Activated CD8-positive, alpha-beta memory T cell treated with anti-CD3 and anti-CD28 coated beads for 1 hour (primary cell): ENCODE data around the gene CCZ1B.
"Not testable (repeated sequence)": the region's sequence is repeated elsewhere in the genome, so short reads cannot be mapped to it uniquely, and the experiment has no call there.

Experiments
- DNase-seq, 2 donors: peaks; one replicate each; pipeline ENCODE4 v3.0.0-alpha.2; 2020; ENCODE audit warnings: low read depth in 1 of 2; ENCODE audit errors: extremely low read depth in 1 of 2

CCZ1B gene

DNA sequence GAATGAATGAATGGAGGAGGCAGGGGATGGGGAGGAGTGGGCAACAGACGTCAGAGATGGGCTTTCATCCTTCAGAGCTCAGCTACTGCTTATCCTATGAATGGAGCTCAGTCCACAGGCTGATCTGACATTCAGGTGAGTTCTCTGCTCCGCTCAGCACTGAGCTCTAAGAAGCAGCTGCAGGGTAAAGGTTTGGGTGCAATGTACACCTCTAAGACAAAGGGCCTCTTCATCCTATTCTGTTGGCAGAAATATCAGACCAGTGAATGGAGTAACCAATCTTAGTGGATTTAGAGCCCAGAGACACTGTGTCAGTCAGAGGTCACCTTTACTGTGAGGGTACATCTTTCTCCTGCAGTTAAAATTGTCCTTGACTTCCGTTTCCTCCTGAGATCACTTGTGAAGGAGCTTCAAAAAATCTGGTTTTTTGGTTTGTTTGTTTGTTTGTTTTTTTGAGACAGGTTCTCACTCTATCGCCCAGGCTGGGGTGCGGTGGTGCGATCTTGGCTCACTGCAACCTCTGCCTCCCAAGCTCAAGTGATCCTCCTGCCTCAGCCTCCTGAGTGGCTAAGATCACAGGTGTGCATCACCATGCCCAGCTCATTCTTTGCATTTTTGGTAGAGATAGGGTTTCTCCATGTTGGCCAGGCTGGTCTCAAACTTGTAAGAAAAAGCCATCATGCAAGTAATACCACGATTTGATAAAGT is 5.1 kb upstream of the CCZ1B start:
- DNase-seq = no peak

DNA sequence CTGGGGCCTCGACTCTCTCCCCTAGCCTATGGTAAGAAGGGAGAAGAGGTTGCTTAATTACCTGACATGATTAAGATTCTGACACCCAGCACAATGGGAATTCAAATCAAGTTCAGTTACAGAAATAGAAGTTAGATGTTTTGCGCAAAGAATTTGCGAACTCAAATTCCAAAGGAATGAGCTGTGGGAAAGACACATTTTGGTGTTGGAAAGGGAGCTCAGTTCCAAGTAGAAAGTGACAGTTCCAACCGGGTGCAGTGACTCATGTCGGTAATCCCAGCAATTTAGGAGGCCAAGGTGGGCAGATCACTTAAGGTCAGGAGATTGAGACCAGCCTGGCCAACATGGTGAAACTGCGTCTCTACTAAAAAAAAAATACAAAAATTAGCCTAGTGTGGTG is 4.0 kb upstream of the CCZ1B start:
- not testable (repeated sequence) for DNase-seq

DNA sequence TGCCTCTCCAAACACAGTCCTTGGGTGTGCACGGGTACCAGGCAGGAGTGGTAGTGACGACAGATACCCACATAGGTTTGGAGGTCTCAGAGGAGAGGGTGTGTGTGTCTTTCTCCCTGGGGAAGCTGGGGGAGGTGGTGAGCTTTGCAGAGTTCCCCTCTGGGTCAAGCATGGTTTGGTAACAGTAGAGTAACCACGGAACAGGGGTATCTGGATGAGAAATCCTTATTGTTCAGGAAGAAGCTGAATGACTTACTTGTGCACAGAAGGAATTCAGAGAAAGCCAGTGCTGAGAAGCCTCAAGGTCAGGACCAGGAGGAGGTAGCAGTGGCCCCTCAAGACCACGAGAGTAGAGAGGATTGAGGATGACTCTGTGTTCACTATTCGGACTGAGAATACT is 3.5 kb upstream of the CCZ1B start:
- not testable (repeated sequence) for DNase-seq

DNA sequence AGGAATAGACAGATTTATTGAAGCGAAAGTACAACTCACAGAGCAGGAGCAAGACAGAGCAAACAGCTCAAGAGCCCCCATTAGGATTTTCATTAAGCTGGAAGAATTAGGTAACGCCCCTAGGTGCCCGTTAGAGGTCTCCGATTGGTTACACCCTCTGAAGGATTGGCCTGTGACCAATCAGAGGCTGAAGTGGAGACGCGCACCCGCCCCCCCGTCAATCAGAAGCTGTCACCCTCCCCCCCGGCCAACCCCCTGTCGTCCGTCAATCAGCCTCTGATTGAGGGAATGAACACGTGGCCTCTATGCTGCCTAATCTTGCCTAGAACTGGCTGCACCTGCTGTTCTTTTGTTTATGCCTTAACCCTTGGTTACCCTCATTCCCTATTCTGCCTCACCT is 1.1 kb upstream of the CCZ1B start:
- not testable (repeated sequence) for DNase-seq

DNA sequence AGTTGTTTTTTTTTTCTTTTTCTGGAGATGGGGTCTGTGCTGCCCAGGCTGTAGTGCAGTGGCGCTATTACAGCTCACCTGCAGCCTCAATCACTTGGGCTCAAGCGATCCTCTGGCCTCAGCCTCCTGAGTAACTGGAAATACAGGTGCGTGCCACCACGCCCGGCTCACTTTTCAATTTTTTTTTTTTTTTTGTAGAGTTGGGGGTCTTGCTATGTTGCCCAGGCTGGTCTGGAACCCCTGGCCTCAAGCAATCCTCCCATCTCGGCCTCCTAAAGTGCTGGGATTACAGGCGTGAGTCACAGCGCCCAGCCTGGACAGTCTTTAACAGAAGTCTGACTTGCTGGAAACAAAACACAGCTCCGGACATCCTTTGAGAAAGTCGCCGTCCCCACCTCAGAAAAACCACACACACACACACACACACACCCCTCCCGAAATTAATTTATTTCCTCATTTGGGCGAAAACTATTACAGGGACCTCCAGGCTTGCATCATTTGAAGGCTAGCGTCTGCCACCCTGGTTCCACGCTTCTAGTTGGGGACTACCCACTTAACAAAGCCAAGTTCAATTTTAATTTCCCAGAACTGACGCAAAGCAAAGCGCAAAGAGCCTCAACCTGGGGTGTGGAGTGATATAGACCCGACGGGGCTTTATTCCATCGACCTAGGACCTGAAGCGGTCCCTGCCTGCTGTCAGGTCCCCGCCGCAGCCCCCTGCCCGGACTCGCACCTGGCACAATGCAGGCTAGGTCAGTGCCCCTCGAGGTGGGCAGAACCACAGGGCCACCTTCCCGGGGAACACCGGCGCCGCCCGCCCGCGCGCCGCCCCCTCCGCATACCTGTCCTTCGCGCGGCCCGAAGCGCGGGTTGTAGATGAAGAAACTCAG is 594 bp downstream of the CCZ1B start:
- not testable (repeated sequence) for DNase-seq

DNA sequence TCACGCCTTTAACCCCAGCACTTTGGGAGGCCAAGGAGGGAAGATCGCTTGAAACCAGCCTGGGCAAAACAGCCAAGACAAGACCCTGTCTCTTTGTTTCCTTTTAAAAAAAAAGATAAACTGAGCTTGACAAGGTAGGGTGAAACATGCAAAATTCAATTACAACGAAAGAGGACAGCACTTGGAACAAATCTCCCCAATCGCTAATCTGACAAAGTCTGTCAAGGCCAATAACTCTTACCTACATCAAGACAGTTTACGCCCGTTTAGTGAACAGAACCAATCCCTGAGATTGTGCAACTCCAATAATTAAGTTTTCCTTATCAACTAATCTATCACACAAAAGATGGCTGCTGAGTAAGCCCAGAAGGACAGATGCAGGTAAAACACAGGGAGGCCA is 4.5 kb downstream of the CCZ1B start:
- DNase-seq = not testable (repeated sequence)

DNA sequence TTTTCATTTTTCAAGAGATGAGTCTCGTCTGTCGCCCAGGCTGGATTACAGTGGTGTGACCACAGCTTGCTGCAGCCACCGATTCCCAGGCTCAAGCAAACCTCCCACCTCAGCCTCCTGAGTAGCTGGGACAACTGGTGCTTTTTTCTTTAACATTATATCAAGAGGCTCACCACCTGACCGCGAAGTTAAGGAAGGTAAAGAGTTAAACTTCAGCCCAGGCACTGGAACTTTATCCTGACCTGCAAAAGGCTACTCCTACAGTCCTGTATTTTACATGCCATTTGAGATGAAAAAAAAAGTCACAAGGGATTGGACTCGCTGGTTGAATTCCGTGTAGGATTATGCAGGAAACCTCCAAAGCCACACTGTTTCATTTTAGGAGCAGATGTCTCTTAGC is 10.6 kb downstream of the CCZ1B start:
- DNase-seq = not testable (repeated sequence)

DNA sequence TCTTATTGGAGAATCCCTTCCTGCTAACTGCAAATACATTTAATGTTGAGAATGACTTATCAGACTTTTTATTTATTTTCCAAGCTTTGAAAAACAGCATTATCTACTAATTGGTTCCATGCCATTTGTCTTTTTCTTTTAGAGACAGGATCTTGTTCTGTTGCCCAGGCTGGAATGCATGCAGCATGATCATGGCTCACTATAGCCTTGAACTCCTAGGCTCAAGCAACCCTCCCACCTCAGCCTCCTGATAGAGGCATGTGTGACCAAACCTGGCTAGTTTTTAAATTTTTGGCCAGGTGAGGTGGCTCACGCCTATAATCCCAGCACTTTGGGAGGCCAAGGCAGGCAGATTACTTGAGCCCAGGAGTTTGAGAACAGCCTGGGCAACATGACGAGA is 13.1 kb downstream of the CCZ1B start:
- not testable (repeated sequence) for DNase-seq

DNA sequence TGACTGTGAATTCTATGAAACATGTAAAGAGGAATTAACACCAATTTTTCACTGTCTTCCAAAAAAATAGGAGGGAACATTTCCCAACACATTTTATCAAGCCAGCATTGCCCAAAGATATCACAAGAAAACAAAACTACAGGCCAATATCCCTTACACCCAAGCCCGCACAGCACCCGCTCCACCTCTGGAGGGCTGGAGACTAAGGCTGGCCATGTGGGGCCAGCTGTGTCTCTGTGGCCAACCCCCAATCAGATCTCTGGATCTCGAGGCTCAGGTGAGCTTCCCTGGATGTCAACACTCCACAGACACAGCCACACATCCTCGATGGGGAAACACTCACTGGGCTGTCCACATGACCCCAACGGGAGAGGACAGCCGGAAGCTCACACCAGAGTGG is 18.1 kb downstream of the CCZ1B start:
- not testable (repeated sequence) for DNase-seq

DNA sequence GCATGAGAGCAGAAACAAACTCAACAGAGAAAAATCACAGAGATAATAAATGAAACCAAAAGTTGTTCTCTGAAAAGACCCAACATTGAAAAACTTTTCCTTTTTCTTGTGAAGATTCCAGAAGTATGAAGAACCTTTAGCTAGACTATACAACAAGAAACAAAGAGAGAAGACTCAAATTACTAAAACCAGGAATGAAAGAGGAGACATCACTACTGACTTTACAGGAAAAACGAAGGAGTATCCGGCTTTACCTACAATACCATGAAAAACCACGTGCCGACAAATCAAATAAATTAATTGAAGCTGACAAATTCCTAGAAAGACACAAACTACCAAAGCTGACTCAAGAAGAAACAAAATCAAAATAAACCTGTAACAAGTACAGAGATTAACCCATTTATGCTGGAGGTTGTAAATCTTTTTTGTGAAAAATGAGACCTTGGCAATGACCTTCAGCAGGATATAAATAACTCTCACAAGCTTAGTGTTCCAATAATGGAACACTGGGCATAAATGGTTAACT is 18.6 kb downstream of the CCZ1B start:
- not testable (repeated sequence) for DNase-seq

DNA sequence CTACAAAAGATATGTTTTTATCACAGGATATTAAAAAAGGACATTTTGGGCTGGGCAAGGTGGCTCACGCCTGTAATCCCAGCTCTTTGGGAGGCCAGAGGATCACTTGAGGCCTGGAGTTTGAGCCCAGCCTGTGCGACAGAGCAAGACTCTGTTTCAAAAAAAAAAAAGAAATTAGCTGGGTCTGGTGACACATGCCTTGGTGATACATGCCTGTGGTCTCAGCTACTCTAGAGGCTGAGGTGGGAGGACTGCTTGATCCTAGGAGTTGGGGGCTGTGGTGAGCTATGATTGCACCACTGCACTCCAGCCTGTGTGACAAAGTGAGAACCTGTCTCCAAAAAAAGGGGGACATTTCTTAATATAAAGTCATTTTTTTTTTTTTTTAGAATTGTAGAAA is 25.7 kb downstream of the CCZ1B start:
- DNase-seq = not testable (repeated sequence)

DNA sequence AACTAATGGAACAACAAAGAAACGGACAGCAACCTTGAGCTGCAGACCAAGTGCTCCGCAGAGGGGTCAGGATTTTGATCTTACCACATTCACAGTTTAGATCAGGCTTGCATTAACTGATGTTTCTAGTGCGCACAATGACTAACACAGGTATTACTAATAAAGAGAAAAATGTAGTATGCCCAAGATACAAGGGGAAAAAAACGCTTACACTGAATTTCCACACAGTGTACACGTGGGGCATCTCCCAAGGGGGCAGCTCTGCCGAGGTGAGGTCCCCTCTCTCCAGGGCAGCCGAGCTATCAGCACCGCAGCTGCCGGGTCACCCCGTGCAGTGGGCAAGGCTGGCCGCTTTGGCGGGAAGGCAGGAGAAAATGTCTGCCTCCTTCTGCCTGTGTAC is 26.2 kb downstream of the CCZ1B start:
- DNase-seq = not testable (repeated sequence)

DNA sequence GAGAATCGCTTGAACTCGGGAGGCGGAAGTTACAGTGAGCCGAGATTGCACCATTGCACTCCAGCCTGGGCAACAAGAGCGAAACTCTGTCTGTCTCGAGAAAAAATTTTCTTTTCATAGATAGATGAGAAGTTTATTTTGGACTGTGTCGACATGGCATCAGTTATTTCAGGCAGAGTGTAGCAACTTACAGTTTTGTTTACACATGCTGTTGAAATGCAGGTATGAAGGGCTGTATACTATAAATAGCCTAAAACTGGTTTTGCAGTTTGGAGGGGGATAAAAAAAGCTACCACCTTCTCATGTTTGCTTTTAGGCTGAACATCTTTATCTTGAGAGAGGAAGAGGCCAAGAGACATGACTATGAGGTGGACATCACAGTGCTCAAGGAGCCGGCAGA is 28.0 kb downstream of the CCZ1B start:
- DNase-seq = not testable (repeated sequence)

DNA sequence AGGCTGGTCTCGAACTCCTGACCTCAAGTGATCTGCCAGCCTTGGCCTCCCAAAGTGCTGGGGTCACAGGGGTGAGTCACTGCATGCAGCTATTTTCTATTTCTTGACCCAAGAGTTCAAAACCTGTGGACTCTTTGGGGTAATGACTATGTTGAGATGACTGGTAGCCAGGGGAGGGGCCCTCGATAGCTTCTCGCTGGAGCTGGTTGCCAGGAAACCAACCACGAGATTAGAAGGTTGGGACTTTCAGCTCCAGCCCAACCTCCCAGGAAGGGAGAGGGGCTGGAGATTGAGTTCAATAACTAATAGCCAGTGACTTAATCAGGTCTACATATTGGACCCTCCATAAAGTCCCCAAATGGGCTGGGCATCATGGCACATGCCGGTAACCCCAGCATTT is 28.9 kb downstream of the CCZ1B start:
- DNase-seq = not testable (repeated sequence)

DNA sequence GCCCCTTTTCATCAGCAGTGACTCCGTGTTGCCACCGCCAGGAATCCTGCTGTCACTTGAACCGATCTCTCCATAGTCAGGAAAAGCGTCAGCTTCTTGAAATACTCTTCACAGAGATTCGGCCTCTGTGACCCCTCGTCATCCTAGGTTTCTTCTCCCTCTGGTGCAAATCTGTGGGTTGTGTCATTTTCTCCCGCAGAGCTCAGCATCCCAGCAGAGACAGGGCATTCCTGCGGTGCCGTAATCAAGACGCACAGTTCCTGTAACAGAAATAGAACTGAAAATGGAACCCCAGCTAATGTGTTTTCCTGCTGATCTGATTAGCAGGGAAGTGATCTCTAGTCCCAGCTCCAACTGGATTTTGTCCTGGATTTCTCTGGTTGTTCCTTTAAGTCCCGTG is 31.8 kb downstream of the CCZ1B start:
- not testable (repeated sequence) for DNase-seq

DNA sequence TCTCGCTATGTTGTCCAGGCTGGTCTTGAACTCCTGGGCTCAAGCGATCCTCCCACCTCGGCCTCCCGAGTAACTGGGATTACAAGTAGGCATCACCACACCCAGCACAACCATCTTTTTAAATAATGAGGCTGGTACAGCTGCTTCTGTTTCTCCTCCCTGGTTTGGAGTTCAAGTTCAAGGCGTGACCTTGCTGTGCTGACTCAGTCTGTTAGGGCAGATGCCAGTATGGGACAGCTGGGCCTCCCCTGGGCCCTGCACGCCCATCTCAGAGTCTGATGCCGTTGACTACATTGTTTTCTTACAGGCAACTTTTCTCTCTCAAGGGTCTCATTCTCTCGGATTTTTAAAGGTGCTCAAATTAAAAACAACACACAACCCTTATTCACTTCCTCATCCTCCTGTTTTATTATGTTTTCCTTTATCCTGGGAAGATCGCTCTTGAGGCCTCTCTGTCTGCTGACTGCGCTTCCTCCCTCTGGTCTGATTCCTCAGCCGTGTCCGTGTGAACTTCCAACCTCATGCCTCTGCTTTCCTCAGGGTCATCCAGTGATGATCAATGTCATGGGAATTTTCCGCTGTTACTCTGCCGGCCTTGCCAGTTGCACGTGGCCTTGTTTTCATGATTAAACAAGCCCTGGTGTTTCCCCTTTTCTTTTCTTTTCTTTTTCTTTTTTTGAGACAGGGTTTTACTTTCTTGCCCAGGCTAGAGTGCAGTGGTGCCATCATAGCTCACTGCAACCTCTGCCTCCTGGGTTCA is 33.8 kb downstream of the CCZ1B start:
- DNase-seq = not testable (repeated sequence)

DNA sequence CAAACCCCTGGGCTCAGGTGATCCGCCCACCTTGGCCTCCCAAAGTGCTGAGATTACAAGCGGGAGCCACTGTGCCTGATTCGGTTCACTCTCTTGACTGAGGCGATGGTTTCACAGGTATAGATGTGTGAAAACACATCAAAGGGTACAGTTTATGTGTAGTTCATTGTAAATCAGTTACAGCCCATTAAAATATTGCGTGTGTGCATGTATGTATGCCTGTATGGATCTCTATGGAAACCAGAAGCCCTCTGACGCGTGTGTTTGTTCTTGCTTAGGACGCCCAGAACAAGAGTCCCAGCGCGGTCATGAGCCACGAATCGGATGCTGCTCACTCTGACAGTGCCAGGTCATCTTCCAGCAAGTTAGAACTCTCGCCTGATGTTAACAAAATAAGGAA is 36.7 kb downstream of the CCZ1B start:
- DNase-seq = not testable (repeated sequence)

DNA sequence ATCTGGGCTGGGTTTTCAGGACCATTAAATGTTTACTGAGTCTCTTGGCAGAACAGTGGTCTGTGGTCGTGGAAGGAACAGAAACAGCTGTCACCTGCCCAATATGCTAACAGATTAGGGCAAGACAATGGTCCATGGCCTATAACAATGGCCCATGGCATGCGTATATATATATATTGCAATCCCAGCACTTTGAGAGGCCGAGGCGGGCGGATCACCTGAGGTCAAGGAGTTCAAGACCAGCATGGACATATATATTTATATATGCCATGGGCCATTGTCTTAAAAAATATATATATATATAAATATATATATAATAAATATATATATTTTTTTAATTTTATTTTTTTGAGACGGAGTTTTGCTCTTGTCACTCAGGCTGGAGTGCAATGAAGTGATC is 44.5 kb downstream of the CCZ1B start:
- DNase-seq = not testable (repeated sequence)

DNA sequence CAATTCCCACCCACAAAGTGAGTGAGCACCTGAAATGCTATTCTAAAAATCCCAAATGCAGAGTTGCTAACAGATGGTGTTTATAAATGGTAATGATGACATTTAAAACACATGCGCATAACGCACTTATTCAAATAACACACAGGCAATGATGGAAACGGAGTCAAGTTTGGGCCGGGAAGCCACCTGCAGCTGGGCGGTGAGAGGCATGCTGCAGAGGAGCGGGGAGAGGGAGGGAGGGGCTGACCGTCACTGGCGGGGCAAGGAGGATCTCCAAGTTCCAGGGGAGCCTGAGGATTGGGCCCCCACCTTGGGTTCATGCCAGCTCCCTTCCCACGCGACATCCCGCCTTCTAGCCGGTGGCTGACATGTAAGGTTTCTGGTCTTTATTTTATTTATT is 64.9 kb downstream of the CCZ1B start:
- not testable (repeated sequence) for DNase-seq

DNA sequence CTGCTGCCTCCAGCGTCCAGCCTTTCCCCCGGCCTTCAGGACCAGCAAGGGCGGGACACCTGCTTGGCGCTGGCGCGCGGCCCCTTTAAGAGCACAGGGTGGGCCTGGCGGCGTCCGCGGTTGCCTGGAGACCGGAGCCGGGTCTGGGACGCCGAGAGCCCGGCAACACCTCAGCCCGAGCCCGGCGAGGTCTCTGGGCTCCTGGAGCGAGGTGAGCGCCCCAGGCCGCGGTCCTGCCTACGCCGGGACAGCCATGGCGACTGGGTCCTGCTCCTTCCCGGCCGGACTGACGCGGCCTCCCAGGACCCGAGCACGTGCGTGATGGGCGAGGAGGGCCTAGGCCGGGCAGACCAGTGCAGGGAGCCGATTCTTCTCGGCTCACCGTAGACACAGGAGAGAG is 72.1 kb downstream of the CCZ1B start, which contains the start of gene RSPH10B2:
Gene RSPH10B2 (plus strand): TSS at position 140 of the 400 bp plus-strand sequence. CDS start 3,575 bp downstream, outside the sequence.
- not testable (repeated sequence) for DNase-seq

DNA sequence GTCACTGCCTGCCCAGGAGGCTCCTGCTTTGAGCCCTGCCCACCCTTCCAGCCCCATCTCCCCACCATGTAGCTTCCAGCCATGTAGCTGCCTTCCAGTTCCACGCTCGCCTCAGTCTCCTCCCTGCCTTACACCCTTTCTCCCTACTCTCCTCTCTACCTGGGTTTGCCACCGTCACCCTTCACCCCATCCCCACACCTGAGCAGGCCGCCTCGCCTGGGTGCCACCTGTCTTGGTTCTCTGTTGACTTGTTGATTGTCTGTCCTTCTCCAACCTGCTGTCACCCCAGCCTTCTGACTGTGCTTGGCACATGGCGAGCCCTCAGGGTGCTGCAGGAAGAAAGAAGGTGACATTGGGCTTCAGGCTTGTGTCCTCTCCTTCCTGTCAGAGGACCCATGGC is 75.9 kb downstream of the CCZ1B start:
- not testable (repeated sequence) for DNase-seq
